Ishikawa (cell line): ENCODE measurements around the gene MUC5AC.

Experiments
- CEBPB ChIP-seq: IDR thresholded peaks from 2 replicates; pipeline ENCODE4 v1.6.1; 2012
- CREB1 ChIP-seq: IDR thresholded peaks from 2 replicates; pipeline ENCODE4 v1.6.1; 2012; ENCODE audit warnings: low read depth
- EGR1 ChIP-seq: IDR thresholded peaks from 2 replicates; pipeline ENCODE4 v1.6.1; 2012
- EP300 ChIP-seq: IDR thresholded peaks from 2 replicates; pipeline ENCODE4 v1.6.1; 2012; ENCODE audit warnings: borderline replicate concordance
- FOXM1 ChIP-seq: IDR thresholded peaks from 2 replicates; pipeline ENCODE4 v1.6.1; 2012; ENCODE audit warnings: low read depth, borderline replicate concordance
- MAX ChIP-seq: IDR thresholded peaks from 2 replicates; pipeline ENCODE4 v1.6.1; 2012
- NFIC ChIP-seq: IDR thresholded peaks from 2 replicates; pipeline ENCODE4 v1.6.1; 2012
- RAD21 ChIP-seq: IDR thresholded peaks from 2 replicates; pipeline ENCODE4 v1.6.1; 2012; ENCODE audit warnings: low read depth
- REST ChIP-seq: IDR thresholded peaks from 2 replicates; pipeline ENCODE4 v1.6.1; 2012; ENCODE audit warnings: low read depth, mild to moderate bottlenecking
- TAF1 ChIP-seq: IDR thresholded peaks from 2 replicates; pipeline ENCODE4 v1.6.1; 2012; ENCODE audit warnings: low read depth, mild to moderate bottlenecking
- TCF12 ChIP-seq: IDR thresholded peaks from 2 replicates; pipeline ENCODE4 v1.6.1; 2012; ENCODE audit warnings: low read depth
- TEAD4 ChIP-seq: IDR thresholded peaks from 2 replicates; pipeline ENCODE4 v1.6.1; 2012
- USF1 ChIP-seq: IDR thresholded peaks from 2 replicates; pipeline ENCODE4 v1.6.1; 2012
- YY1 ChIP-seq: IDR thresholded peaks from 2 replicates; pipeline ENCODE4 v1.6.1; 2012; ENCODE audit warnings: low read depth
- ZBTB7A ChIP-seq: IDR thresholded peaks from 2 replicates; pipeline ENCODE4 v1.6.1; 2012; ENCODE audit warnings: low read depth

MUC5AC gene

GRCh38 chr11:1196516-1197391 lies 39.0 kb downstream of the MUC5AC start:
- TF ChIP-seq REST (no peak), YY1 (no peak), USF1 (no peak), NFIC (no peak), TAF1 (no peak), CEBPB (no peak), CREB1 (no peak), TCF12 (no peak), ZBTB7A (no peak), MAX (no peak), EGR1 (no peak), EP300 (no peak), RAD21 (no peak)

- TF ChIP-seq RAD21 (no peak), NFIC (no peak), EGR1 (no peak), REST (no peak), TAF1 (no peak), EP300 (no peak), MAX (no peak), CEBPB (no peak), YY1 (no peak), TCF12 (no peak), FOXM1 (no peak), CREB1 (no peak), TEAD4 (no peak), ZBTB7A (no peak), USF1 (no peak)
Measured at GRCh38 chr11:1197431-1197885, 39.7 kb downstream of the MUC5AC start.

- TF ChIP-seq RAD21 (no peak), USF1 (no peak), CREB1 (no peak), TAF1 (no peak), TEAD4 (no peak), NFIC (no peak), CEBPB (no peak), EP300 (no peak), REST (no peak), EGR1 (no peak), ZBTB7A (no peak), TCF12 (no peak), YY1 (no peak), FOXM1 (no peak)
Measured at GRCh38 chr11:1197886-1198560, 40.3 kb downstream of the MUC5AC start.
